Heart left ventricle (tissue), 13 donors: ENCODE data around the gene ADAP2.

Source experiments
- POLR2A ChIP-seq, 2 donors: fragments of 450-650 bp; IDR thresholded peaks; one replicate each; pipeline ENCODE4 v1.6.1; 2017; ENCODE audit warnings: antibody characterized with exemption in 2 of 2, mild to moderate bottlenecking in 2 of 2, moderate library complexity in 2 of 2
- TF ChIP-seq, protein P1 (sequence below), 12 donors: fragments of 200-600 bp; sonication (generic) in 4 of 12; IDR thresholded peaks; one replicate each; pipeline versions ENCODE4 v1.5.0 to v1.8.0; 2018 to 2022; ENCODE audit warnings: antibody characterized with exemption in 12 of 12, mild to moderate bottlenecking in 5 of 12
- donor health status: ischemic (EF 13 %, LVEDD 7.1; RV severe dilation, severe dysfunction).
- donor health status: DM: no; HTN: yes; CAD: no.
- donor health status: DM: no; HTN: no; CAD: no.
- donor health status: ischemic (EF 25% LVEDD 6.9; RV normal size, moderate dysfunction).
- donor health status: ischemic (EF 25% LVEDD 5.7; RV mildly dilated, moderate dysfunction).
- donor health status: ischemic (EF 35%, LVEDD 5.7; RV mildly dilated, moderate dysfunction).
- donor health status: nonischemic (EF 11% LVEDD 7.7; RV severe dilation, severe dysfunction).
- donor health status: DM: yes; HTN: yes; CAD: no.
- donor health status: PGD.
- donor health status: ischemic (EF 29% LVEDD 5.4; RV normal size, mild dysfunction).
- donor health status: nonischemic (EF 23%, LVEDD 6.1; RV moderate dilation, normal function).

DNA sequence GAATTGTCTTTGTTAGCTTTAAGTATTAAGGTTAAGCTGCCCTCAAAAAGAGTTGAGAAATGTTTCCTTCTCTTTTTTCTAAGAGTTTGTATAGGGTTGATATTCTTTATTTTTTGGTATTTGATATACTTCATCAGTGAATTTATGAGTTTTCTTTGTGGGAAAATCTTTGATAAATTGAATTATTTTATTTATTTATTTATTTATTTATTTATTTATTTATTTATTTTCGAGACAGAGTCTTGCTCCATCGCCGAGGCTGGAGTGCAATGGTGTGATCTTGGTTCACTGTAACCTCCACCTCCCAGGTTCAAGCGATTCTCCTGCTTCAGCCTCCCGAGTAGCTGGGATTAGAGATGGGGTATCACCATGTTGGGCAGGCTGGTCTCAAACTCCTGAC, 35.6 kb upstream of the ADAP2 start:
- TF ChIP-seq, protein P1, sequence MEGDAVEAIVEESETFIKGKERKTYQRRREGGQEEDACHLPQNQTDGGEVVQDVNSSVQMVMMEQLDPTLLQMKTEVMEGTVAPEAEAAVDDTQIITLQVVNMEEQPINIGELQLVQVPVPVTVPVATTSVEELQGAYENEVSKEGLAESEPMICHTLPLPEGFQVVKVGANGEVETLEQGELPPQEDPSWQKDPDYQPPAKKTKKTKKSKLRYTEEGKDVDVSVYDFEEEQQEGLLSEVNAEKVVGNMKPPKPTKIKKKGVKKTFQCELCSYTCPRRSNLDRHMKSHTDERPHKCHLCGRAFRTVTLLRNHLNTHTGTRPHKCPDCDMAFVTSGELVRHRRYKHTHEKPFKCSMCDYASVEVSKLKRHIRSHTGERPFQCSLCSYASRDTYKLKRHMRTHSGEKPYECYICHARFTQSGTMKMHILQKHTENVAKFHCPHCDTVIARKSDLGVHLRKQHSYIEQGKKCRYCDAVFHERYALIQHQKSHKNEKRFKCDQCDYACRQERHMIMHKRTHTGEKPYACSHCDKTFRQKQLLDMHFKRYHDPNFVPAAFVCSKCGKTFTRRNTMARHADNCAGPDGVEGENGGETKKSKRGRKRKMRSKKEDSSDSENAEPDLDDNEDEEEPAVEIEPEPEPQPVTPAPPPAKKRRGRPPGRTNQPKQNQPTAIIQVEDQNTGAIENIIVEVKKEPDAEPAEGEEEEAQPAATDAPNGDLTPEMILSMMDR (IDR thresholded peaks at IDR 0.05), result no peak
- no peak for TF ChIP-seq POLR2A (IDR thresholded peaks at IDR 0.05)
